ENCODE results near the gene RPS10.

DNA sequence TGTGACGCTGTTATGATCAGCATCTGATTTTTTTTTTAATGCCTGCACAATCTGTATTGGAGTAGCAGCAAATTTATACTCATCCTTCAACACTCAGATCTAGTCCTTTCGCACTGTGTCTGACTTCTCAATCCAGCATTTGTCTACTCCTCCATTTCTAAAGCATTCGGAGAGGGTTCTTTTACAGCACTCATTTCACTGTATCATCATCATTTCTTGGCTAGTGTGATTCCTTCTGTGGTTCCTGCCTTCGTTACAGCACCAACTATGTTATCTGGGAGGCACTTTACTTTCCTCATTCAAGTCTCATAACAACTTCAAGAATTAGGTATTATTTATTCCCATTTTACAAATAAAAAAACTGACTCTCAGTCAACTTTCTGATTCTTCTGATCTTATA, 51.4 kb downstream of the RPS10 start:
- TF ChIP-seq, protein P1, sequence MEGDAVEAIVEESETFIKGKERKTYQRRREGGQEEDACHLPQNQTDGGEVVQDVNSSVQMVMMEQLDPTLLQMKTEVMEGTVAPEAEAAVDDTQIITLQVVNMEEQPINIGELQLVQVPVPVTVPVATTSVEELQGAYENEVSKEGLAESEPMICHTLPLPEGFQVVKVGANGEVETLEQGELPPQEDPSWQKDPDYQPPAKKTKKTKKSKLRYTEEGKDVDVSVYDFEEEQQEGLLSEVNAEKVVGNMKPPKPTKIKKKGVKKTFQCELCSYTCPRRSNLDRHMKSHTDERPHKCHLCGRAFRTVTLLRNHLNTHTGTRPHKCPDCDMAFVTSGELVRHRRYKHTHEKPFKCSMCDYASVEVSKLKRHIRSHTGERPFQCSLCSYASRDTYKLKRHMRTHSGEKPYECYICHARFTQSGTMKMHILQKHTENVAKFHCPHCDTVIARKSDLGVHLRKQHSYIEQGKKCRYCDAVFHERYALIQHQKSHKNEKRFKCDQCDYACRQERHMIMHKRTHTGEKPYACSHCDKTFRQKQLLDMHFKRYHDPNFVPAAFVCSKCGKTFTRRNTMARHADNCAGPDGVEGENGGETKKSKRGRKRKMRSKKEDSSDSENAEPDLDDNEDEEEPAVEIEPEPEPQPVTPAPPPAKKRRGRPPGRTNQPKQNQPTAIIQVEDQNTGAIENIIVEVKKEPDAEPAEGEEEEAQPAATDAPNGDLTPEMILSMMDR (IDR thresholded peaks at IDR 0.05; ENCODE audit: poor library complexity) = no peak
- TF ChIP-seq EZH2 (IDR thresholded peaks at IDR 0.05; ENCODE audit: borderline replicate concordance) = no peak
